IPS-11a (cell line): Measurements from ENCODE around the gene KCTD19.

Source experiments
- H3K4me3 ChIP-seq: one replicate; pipeline ENCODE4 v1.5.1; 2013; ENCODE audit warnings: low read depth, low read length, control low read depth

Gene KCTD19

GRCh38 chr16:67283826-67284555 is 42.5 kb downstream of the KCTD19 start:
- H3K4me3 ChIP-seq = no peak overlapping the region

DNA sequence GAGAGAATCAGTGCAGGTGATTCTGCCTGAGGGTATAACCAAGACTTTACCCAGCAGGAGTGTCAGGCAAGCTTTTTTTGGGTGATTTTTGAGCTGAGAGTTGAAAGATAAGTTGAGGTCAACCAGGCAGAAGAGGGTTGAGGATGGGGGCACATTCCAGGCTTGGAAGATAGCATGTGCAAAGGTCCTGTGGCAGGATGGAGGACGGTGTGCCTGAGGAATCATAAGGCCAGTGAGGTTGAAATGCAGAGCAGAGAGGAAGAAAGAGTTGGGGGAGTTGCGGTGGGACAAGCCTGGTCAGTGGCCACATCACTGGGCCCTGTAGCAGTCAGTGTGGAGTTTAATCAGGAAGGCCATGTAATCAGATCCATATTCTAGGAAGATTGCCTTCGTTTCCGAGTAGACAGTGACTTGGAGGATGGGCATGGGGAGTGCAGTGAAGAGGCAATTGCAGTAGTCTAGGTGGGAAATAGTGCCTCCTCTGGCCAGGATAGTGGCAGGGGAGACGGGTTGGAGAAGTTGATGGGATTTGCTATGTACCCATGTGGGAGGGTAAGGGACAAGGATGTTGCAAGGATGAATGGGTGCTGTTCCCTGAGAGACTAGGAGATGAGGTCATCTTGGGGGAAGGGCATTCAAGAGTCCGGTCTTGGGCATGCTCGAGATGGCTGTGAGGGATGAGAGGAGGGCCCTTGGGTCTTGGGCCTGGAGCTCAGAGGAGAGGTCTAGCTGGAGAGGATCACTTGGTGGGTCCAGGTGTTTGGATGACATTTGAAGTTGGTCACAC is 43.3 kb downstream of the KCTD19 start:
- H3K4me3 ChIP-seq = no peak overlapping the region

DNA sequence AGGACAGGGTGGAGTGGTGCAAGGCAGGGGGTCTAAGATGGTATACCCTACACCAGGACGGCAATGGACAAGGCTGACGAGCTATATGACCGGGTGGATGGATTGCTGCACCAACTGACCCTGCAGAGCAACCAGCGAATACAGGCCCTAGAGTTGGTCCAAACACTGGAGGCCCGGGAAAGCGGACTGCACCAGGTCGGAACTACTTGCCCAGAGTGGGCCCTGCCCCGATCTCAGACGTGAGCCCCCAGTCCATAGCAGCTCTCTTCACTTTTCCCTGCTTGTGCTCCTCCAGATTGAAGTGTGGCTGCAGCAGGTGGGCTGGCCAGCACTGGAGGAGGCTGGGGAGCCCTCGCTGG is 44.1 kb downstream of the KCTD19 start:
- no peak overlapping the region for H3K4me3 ChIP-seq

DNA sequence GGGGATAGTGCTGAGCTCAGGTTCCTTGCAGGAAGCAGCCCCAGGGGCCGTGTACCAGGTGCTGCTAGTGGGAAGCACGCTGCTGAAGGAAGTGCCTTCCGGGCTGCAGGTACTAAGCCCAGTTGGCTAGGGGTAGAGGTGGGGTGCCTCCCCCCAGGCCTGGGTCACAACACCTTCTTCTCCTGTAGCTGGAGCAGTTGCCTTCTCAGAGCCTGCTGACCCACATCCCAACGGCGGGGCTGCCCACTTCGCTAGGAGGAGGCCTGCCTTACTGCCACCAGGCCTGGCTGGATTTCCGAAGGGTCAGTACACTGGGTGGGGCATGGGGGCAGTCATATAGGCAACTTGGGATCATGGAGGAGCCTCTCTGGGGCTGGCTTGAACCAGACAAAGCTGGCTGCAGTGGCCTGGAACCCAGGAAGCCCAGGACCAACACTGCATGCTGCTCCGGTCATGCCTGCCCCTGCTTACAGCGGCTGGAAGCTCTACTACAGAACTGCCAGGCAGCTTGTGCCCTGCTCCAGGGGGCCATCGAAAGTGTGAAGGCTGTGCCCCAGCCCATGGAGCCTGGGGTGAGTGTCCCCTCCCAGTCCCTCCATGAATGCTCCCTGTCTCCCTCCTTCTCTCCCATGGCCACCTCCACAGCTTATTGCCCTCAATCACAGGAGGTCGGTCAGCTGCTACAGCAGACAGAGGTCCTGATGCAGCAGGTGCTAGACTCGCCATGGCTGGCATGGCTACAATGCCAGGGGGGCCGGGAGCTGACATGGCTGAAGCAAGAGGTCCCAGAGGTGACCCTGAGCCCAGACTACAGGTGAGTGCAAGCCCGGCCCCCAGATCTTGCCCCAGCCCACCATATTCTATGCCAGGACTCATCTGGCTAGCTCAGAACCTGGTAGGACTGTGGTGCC is 44.8 kb downstream of the KCTD19 start:
- no peak overlapping the region for H3K4me3 ChIP-seq

- no peak overlapping the region for H3K4me3 ChIP-seq
Measured at GRCh38 chr16:67280090-67281015, 46.2 kb downstream of the KCTD19 start.

GRCh38 chr16:67279296-67280089 is 47.0 kb downstream of the KCTD19 start, which contains the start of gene PLEKHG4:
TSS of gene PLEKHG4 (plus strand) at chr16:67279532. CDS start at chr16:67280045, 513 bp downstream.
- peak within 1 kb of the TSS; percentile 30 for H3K4me3 ChIP-seq

DNA sequence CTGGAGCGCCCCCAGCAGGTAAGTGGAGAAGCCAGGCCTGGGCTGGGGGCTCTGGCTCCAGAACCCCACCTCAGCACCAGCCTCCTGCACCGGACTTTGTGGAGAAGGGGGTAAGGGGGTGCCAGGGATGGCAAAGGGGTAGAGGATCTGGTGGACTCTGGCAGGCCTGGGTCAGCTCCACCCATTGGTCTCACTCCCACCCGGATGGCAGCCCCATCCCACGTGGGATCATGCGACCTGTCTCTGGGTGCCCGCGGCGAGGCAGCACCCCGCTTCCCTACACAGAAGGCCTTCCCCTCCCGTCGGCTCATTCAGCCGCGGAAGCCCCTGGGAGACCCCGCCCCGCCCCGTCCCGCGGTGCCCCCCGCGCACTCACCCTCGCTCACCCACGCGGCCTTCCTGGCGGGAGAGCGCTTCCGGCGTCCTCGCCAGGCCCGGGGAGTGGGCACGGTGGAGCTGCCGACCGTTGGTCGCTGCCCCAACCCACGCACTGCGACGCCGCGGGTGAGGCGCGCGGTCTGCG is 47.7 kb downstream of the KCTD19 start:
- H3K4me3 ChIP-seq = peak overlapping the region; percentile 30

- H3K4me3 ChIP-seq = peak overlapping the region; percentile 30
Measured at GRCh38 chr16:67277999-67278772, 48.4 kb downstream of the KCTD19 start.

- no peak overlapping the region for H3K4me3 ChIP-seq
Measured at GRCh38 chr16:67277294-67277998, 49.1 kb downstream of the KCTD19 start.

DNA sequence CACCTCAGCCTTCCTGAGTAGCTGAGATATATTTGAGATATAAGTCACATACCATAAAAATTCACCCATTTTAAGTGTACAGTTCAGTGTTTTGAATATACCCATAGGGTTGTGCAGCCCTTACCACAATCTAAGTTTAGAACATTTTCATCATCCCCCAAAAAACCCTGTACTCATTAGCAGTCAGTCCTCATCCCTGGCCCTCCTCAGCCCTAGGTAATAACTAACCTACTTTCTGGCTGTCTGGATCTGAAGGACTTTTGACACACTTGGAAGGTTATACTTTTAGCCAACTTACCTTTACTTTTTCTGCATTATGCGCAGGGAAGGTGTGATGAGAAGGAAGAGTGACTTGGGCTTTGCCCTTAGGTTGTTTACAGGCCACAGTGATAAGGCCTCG is 51.2 kb downstream of the KCTD19 start:
- no peak overlapping the region for H3K4me3 ChIP-seq

GRCh38 chr16:67271446-67271845 is 55.1 kb downstream of the KCTD19 start:
- no peak overlapping the region for H3K4me3 ChIP-seq

GRCh38 chr16:67270931-67271338 is 55.6 kb downstream of the KCTD19 start:
- H3K4me3 ChIP-seq = no peak overlapping the region

- H3K4me3 ChIP-seq = no peak overlapping the region
Measured at GRCh38 chr16:67269766-67270165, 56.8 kb downstream of the KCTD19 start.

GRCh38 chr16:67268136-67268579 is 58.4 kb downstream of the KCTD19 start:
- H3K4me3 ChIP-seq = no peak overlapping the region

DNA sequence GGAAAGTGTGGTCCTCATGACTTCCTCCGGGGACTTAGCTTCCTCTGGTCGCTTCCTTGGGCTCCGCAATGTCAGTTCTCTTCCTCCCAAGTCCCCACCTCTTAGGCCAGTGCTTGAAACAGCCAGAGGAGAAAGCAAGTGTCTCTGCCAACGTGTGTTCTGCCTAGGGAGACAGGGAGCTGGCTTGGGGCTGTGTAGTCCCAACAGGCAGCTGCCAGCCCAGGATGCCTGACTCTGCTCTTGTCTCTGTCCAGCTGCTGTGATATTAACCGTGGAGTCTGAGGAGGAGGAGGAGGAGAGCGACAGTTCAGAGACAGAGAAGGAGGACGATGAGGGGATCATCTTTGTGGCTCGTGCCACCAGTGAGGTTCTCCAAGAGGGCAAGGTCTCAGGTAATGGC is 60.7 kb downstream of the KCTD19 start:
- no peak overlapping the region for H3K4me3 ChIP-seq

- no peak overlapping the region for H3K4me3 ChIP-seq
Measured at GRCh38 chr16:67264866-67265265, 61.7 kb downstream of the KCTD19 start.

DNA sequence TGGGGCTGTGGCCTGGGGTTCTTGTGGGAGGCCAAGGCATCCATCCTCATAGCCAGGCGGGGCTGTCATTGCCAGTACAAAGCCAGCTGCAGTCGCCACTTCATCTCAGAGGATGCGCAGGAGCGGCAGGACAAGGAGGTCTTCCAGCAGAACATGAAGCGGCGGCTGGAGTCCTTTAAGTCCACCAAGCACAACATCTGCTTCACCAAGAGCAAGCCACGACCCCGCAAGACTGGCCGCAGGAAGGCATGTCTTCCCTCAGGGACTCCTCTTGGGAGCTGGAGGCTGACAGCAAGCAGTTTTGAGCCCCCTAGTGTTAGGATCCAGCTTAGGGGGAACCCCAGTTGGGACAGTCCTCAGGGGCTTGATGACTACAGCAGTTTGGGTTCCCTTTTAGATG is 62.3 kb downstream of the KCTD19 start:
- H3K4me3 ChIP-seq = no peak overlapping the region

DNA sequence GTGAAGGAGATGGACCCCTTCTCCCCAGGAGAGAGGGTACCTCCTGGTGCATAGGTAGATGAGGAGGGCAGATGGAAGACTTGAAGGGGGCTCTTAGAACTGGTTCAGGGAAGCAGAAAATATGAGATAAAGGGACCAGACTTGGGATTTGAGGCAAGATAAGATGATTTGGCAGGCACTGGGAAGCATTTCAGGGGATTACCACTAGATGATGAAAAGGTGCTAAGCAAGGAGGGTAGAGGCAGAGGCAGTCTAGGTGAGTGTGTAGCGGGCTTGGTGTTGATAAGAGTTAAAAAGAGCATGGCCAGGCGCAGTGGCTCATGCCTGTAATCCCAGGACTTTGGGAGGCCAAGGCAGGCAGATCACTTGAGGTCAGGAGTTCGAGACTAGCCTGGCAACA is 63.3 kb downstream of the KCTD19 start:
- H3K4me3 ChIP-seq = no peak overlapping the region
